ENCODE data around the gene GABRG3.

Gene GABRG3

DNA sequence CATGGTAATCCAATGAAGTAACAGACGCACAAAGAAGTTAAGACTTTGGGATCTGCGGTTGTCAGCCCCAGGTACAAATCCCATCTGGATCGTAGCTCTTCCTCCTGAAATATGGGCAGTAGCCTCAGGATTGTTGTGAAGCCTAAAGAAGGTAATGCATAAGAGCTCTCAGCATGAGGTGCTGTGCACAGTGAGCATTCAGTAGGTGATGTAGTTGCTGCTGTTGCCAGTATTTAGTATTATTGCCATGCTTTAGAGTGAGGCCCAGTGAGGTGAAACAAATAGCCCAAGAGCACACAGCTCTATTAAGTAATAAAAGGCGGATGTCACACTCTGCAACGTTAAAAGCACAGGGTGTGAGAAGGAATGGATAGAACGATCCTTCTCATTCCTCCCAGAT is 225.7 kb downstream of the GABRG3 start:
- DNase-seq, result no peak

DNA sequence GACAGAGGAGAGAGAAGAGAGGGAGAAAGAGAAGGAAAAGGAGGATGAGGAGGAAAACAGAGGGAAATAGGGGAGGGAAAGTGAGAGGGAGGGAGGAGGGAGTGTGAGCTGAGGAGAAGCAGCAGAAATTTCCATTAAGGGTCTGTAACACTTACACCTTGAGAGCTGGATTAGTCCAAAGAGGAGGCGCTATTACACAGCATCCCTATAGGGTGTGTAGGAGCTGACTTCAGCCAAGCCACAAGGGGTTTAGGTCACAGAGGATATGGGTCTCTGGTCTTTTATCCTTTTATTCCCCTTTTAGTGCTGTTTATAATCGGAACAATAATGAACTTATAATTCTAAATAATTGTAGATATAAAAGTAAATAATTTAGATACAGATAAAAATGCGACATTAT is 230.4 kb downstream of the GABRG3 start:
- no peak for DNase-seq

DNA sequence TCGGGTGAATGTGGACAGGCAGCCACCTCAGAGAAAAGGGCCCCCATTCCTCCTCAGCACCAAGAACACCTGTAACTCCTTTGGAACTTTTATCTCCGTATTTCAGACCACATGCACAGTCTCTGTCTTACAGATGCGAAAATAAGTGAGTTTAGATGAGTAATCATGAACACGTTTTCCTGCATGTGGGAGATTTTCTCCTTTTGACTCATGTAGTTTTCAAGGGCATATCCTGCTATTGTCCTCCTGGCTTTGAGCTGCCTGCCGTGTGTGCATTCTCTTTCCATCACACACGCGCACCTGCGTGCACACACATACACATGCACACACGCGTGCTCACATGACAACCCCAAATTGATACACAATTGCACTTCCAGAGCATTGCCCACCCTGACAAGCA is 239.2 kb downstream of the GABRG3 start:
- DNase-seq, result no peak

DNA sequence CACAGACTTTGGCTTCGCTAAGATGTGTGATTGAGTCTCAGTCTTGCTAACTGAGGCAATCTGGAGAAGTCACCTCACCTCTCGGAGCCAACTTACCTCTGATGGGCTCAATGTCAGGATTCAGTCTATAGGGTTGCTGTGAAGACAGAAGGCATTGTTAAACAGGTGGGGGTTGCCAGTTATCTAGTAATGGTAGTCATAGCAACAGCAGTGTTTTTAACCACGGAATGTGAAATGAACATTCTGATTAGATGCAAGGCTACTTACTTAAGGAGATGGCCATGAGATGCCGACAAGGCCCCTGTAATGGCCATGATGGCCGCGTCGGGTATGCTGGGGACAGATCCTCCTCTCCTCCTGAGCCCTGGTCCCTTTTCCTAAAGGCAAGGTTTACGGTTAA is 243.1 kb downstream of the GABRG3 start:
- no peak for DNase-seq

DNA sequence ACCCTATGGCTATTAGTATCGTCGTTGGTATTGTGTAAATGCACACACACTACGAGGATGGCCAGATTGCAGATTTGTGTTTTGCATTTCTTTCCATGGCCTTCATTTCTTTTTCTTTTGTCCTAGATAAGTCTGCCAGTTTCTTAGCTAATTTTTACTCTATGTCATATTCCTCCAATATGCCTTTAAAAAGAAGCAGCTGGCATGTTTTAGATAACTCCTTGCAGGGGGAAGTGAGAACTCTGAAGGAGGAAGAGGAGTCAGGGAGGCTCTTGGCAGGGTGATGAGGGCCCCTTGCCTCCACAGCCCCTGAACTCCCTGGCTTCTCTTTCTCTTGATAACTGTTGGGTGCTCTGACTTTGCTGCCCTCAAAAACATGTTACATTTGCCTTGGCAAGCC is 244.0 kb downstream of the GABRG3 start:
- no peak for DNase-seq

DNA sequence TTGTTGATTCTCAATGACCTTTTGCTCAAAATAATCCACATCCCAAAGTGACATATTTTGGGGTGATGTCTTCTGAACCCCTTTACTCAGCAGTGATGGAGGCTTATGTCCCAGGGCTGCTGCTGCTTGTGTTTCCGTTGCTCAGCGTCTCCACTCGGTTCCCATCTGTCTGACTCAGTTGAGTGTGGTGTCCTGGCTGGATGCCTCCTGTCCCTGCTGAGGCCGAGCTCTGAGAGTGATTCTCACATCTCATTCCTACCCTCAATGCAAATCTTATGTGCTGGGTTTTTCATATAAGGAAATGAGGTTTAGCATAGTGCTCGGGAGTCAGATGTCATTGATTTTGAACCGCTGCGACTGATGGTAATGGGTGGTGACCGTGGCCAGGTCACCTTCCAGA is 247.4 kb downstream of the GABRG3 start:
- DNase-seq, result no peak

DNA sequence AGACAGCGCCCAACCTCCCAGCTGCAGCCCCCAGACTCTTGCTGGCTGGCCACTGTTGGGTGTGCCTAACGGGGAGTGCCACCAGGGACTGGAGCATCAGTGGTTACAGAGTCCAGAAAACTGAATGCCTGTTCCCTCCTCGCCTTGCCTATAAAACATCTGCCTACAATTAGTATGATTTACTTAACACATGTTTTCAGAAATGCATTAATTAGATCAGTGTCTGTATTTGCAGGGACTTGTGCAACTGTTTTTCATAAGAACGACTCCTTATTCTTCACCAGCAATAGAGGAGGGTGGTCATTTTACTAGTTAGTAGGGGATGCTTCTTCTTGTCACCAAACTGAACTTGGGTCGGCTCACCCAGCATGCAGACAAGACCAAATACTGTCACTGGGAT is 248.7 kb downstream of the GABRG3 start:
- no peak for DNase-seq

DNA sequence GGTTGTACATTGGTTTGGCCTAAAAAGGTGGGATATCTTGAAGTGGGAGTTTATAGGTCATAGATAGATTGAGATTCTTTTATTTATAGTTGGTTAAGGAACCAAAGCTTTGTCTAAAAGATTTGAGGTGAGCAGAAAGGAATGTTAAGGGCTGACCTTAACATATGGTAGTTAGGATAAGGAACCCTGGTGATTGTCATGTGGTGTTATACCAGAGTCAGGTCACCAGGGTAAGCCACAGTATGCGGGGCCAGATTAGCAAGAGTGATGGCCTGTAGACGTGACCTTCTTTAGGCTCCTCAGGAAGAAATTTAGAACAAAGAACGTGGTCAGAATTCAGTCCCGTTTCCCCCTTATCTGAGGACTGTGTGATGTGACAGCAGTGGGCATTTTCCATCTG is 249.2 kb downstream of the GABRG3 start:
- DNase-seq, result no peak

DNA sequence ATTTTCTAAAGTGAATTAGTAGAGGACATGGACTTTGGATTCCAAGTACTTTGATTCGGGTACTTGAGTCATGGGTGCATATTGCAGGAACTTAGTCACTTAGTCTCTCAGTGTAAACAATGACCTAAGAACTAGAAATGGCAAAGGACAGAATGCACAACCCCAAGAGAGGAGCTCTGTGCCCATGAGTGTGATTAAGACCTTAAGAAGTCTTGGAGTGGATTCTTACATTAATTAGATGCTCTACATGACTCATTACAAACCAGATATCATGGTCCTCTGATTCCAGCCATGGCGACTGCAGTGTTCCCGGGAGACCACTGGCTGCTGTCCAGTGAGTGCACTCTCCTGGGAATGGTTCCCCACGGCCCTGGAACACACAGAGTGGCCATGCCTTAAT is 251.5 kb downstream of the GABRG3 start:
- no peak for DNase-seq

DNA sequence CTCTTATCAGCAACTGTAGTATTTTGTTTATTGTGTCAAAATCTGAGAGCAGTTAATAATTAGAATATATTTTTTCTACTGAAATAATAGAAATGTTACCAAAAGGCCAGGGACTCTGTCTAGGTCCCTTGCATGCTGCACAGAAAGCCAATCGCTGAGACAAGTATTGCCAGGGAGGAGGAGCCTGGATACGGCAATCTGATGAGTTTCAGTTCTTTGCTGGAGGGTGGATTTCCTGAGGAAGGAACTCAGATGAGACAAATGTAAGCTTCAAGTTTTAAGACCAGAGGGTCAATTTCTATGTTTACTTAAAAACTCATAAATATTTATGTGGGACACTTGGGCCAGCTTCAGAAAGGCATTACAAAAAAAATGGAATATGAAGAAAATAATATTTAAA is 252.2 kb downstream of the GABRG3 start:
- DNase-seq, result no peak

DNA sequence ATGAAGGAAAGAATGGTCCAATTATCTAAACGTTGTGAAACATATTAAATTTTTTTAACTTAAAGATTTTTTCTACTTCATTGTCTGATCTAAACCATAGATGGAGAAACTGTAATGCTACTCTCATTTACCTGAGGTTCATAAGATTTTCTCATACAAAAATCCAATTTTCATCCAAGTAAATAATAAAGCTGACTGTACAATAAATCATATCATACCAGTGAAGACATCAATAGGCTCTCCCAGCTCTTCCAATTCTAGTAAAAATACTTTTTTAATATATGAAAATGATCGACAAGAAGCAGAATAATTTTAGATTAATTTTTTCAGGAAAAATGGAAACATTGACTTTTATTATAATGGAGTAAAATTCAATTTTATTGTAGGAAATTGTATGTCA is 260.8 kb downstream of the GABRG3 start:
- no peak for DNase-seq

DNA sequence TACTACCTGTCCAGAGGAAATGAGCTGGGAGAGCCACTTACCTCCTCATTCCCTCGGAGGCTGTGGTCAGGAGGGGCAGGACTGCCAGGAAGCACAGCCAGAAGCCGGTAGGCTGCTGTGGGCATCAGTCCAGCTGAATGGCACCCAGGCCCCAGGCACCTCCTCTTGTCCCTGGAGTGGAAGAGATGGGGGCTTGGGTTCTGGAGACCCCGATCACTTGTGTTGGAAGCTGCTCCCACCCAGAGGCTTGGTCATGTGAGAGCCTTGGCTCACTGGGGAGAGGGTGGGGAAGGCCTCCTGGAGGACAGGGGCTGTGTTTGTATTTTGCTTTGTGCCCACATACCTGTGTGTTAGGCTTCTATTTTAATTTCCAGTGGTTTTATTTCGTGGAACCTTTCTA is 261.9 kb downstream of the GABRG3 start:
- DNase-seq, result no peak

DNA sequence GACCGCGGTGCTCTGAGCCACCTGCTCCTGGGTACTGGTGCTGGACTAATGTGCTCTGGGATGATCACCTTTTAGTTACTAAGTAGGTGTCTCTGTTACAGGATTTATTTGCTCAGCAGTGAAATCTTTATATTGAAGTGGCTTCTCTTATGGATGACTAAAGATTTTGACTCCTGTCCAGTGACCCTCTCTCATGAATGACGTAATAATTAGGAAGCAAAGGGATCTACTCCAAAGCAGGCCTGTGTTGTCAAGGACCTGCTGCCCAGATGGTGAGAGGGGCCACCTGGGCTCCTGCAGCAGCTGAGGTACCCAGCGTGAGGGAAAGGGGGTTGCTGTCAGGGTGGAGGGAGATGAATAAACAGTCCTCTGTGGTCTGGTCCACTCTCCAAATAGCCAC is 263.6 kb downstream of the GABRG3 start:
- no peak for DNase-seq

DNA sequence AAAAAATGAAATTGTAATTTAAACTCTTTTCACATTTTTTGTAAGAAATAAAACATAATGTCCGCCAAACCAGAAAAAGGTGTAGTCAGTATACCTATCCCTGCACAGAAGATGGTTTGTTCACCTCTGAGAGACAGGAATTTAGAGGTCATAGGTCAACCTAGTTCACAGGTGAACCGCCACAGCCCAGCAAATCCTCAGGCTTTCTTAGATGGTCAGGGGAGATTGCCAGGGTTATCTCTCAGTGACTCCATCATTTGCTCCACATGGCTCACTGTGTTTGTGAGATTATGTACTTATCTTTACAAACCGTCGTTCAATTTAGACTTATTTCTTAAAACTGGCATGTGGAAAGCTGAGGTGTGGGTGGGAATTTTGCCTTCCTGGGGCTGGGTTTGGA is 264.2 kb downstream of the GABRG3 start:
- no peak for DNase-seq

DNA sequence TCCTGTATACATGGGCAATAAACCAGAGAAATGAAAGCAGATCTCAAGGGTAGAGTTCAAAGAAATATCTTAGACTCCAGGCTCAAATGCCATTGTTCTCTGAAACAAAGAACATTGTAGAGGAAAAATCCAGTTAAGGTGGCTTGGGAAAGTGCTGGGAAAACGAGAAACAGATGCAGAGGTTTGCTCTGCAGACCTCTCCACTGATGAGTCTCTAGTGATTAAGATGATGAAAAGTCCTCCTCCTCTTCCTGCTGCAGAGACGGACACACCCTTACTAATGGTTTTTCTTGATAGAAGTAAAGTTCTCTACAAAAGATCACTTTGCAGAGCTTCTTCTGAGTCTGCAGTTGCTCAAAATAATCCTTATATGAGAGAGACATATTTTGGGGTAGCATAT is 264.7 kb downstream of the GABRG3 start:
- no peak for DNase-seq

DNA sequence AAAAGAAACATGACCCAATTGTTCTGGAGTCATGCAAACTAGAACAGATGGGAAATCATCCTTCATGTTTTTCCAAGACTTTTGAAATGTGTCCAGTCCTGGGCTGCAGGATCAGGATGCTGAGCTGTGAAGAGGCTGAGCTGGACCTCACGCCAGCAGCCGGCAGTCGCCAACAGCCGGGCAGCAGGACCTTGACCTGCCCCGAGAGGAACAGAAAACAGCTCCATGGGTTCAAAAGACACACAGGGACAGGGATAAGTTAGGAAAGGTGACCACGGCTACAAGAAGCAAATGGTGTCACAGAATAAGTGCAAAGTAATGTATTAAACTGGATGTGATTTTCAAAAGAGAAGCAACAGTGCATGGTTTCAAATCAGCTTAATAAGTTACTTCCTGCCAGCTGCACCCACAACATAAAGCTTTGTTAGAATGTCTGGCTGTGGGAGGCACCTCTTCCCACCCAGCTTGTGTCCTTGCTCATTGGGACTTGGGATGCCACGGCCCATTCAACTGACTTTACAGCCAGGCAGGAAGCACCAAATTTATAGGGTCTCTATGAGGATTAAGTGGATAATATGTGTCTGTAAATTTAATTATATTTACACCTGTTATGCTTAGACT is 266.4 kb downstream of the GABRG3 start:
- no peak for DNase-seq

DNA sequence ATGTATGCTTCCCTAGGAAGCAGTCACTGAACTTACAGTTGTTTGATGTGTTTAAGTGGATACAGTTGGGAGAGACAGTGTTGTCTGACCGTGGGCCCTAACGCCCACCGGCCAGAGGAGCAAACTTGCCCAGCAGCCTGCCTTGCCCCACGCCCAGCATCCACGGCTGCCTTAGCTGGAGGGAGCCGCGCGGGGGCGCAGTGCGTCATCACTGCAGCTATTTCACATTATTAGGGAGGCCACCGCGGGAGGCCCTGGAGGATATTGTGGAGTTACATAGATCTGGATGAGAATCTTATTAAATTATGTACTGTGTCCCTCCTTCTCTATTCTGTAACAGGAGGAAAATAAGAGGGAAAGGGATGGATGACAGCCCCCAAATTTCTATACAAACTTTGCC is 267.2 kb downstream of the GABRG3 start:
- no peak for DNase-seq

DNA sequence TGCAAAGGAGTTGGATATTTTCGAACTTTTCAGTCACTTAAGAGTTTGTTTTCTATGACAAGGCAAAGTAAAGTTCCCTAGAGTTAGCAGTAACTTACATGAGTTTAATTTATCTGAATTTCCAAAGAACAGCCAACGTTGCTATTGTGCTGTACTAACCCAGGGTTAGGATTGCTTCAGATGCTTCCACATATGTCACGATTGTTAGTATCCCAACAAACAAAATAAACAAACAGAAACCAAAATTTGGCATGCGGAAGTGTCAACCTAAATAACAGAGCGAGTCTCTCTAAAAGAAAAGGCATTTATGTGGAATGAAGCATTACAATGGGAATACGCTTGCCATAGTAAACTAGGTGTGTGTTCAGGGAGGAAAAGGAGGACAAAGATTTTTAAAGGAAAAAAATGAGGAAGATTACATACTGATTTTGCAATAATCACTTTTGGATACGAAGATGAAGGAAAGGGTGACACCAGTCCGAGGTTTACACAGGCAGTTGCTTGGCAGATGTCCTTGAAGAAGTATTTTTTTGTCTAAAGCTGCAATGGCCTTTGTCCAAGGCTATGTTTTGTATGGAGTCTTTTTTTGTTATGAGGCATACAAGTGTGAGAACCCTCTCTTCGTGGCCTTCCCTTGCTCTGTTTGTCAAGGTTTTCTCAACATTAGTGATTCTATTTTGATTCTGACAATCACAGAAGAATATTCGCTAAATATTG is 267.9 kb downstream of the GABRG3 start:
- no peak for DNase-seq

DNA sequence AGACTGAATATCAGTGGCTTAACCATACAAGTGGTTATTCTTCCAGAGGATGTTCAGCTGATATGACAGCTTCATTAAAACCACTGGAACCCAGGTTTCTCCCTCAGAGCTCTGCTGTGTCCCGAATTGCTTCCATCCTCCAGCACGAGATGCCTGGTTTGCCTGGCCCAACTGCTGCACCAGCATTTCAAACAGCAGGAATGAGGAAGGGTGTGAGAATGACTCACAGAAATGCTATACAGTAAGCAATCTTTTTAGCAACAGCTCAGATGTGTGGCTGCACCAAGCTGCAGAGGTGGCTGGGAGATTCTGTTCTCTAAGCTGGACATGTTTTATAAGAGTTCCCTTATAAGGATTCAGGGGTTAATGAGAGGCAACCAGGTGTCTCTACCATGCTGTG is 271.0 kb downstream of the GABRG3 start:
- no peak for DNase-seq

DNA sequence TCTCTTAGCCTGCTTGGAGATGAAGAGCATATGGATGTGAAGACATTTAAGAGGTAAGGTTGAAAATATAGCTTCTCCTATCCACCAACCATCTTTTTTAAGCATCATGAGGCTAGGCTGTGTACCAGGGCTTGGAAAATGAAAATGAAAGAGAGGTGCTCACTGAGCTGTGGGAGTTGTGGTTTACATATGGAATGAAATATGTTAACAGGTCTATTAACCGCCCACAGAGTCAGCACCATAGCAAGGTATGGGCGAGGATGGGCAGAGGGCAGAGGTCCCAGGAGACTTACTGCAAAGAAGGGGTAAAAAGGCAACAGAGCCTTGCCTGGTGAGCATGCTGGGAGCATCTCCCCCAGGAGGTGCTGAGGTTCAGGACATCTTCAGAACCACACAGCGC is 273.1 kb downstream of the GABRG3 start:
- DNase-seq, result no peak

DNA sequence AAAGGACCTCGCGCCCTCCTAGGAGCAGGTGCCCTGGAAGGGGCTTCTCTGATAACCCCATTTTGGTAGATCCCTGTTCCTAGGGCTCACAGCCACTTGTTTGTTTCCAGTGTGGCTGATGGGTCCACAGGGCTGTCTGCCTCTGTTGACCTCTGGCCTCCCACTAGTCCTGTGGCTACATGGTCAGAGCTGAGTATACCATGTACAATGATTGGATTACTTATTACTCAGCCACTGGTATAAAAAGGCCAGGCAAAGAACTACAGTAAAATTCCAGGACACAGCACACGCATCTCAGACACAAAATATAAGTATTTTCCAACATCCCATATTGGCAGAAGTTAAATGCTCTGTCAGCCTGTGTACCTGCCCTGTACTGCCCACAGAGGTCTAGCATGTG is 277.3 kb downstream of the GABRG3 start:
- DNase-seq, result no peak

DNA sequence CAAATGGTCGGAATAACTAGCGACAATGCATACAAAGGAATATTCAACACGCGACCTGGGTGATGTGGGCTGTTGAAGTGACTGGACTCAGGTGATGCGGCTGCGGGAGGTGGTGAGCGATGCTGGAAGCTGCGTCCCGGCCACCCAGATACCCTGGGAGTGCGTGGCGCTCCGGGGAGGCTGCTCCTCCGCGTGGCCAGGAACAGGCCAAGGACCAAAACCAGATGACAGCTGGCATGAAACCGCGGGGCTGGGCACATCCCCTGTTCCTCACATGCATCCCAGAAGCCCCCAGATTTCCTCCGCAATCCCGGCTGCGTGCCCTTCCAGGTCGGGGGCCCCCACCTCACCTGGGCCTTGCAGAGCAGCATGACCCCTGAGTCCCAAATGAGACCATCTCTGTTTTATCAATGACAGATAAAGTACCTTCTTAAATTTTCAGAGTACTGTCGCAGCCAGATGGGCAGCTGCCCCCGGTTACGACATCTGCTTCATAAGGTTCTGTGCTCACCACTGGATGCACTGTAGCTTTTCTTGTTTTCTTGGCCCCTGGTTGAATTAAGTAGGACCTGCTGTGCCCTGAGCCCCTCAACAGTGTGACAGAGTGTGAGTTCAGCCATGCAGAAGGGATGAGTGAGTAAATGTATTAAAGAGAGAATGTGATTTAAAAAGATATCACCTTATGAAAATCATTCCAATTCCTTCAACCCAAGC is 278.2 kb downstream of the GABRG3 start:
- no peak for DNase-seq

DNA sequence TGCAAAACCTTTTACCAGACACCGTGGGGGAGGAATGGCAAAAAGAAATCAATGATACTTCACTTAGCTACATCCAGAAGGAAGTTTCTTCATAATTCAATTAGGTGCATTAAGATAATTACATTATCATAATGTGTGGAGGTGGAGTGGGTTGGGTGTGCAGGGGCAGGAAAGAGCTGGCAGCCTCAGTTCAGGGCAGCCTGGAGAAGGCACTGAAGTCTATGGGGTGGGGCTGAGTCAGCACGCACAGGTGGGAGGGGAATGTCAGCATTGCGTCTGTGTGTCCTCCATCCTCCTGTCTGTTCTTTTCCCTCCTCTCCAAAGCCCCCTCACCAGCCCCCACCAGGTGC is 278.8 kb downstream of the GABRG3 start:
- no peak for DNase-seq

DNA sequence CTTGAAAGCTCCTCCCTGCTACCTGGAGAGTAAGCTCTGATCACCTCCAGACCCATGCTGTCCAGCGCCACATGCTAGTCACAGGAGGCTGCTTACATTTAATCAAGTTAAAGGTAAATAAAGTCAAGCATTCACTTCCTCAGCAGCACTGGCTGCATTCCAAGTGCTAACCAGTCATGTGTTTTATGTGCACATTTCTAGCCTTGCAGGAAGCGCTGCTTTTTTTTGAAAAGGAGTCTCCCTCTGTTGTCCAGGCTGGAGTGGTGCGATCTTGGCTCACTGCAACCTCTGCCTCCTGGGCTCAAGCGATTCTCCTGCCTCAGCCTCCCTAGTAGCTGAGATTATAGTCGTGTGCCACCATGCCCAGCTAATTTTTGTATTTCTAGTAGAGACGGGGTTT is 279.2 kb downstream of the GABRG3 start:
- no peak for DNase-seq

DNA sequence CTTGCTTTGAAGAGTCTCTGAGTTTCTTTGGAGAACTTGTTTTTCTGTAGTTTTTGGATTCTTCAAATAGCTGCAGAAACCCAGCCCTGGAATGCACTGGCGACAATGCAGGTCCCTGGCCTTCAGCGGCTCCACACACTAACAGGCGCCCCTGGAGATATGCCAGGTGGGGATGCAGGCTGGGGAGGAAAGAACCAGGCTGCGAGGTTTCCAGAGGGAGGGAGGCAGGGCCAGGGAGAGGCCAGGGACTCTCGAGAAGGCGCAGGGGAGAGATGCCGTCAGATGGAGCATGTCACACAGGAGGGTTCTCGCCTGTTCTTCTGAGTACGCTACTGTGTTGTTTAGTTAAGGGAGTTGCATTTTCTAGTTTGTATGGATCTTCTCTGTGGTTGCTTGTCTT is 283.1 kb downstream of the GABRG3 start:
- DNase-seq, result no peak
